GM21515 (cell line): ENCODE results near the gene CHST7.

Experiments used
- ATAC-seq: cut with Tn5 transposase; IDR thresholded peaks from one replicate; pipeline ENCODE4 v1.9.1; 2021; ENCODE audit not compliant: unreplicated experiment

Gene CHST7

GRCh38 chrX:46573892-46574773 is 568 bp downstream of the CHST7 start:
- peak; percentile 40 for ATAC-seq

- peak; percentile 28 for ATAC-seq
Observed at GRCh38 chrX:46574774-46575381, 1.3 kb downstream of the CHST7 start.

DNA sequence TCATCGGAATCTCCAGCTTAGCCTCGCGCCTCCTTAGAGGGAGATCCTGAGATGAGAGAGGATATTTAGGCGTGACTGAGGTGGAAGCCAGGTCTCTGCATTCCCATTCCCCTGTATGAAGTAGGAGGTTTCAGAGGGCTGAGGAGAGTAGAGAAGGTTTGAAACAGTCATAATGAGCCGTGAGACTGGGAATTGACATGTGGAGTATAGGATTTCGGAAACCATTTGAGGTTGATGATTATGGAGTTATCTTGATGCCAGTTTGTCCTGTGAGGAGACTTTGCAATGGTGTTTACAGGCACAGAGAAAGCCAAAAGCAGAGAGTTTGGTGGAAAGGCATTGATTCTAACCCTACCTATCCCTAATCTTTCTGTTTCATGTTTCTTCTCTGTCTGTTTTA is 2.0 kb downstream of the CHST7 start:
- ATAC-seq: no peak

GRCh38 chrX:46575991-46576392 is 2.4 kb downstream of the CHST7 start:
- ATAC-seq: no peak

- no peak for ATAC-seq
Observed at GRCh38 chrX:46576458-46576857, 2.9 kb downstream of the CHST7 start.

- no peak for ATAC-seq
Observed at GRCh38 chrX:46577221-46578005, 3.8 kb downstream of the CHST7 start.

- ATAC-seq: no peak
Observed at GRCh38 chrX:46579250-46579649, 5.7 kb downstream of the CHST7 start.

GRCh38 chrX:46580613-46581012 is 7.0 kb downstream of the CHST7 start:
- ATAC-seq: no peak

GRCh38 chrX:46582325-46582724 is 8.8 kb downstream of the CHST7 start:
- no peak for ATAC-seq

DNA sequence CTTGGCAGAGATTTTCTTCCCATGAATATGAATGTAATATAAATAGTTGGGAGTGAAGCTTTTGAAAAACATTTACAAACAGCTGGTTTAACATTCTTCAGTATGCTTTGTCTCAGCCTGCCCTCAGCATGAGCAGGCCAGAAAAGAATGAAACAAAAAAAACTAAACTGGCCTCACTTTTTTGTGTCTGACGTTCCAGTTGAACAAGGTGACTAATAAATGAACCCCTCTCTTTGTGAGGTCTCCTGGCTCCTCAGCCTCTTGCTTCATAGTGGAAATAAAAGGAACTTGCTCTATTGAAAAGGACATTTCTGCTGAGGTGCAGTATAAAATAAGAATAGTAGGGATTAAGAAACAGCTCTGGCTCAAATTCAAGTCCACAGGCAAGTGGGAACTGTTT is 9.4 kb downstream of the CHST7 start:
- no peak for ATAC-seq

- no peak for ATAC-seq
Observed at GRCh38 chrX:46584736-46585135, 11.2 kb downstream of the CHST7 start.

DNA sequence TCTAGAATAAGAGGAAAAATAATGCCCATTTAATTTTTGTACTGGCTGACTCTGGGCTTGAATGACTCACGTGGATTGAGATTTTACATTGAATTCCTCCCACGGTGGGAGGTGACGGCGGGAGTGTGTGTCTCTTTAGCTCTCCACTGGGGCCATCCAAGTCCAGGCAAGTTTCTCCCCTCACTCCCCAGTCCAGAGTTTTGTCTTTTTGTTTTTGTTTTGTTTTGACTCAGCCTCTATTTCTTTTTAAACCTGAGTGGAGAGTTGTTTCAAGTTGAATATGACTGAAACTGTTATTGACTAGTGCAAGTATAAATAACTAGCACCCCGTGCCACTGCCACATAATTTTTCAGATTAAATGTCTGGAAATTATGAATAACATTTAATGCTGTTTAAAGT is 13.6 kb downstream of the CHST7 start:
- peak; percentile 58 for ATAC-seq

- ATAC-seq: no peak
Observed at GRCh38 chrX:46587753-46588171, 14.2 kb downstream of the CHST7 start.

DNA sequence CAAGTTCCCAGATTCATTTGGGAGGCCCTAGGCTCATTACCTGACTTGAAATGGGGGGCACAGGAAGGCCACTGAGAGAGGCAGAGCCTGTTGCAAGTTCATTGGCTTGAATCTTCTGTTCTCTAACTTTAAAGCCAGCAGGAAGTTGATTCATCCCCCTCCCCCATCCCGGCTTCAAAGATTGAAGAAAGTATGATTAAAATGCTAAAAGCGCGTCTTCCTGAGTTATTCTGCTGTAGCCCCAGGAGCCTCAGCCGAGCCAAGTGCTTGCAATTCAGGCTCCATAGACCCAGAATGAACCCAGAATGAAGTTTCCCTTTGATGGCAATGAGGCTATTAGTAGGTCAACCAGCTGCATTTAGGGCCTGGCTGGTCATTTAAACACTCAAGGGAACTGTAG is 14.7 kb downstream of the CHST7 start:
- no peak for ATAC-seq

DNA sequence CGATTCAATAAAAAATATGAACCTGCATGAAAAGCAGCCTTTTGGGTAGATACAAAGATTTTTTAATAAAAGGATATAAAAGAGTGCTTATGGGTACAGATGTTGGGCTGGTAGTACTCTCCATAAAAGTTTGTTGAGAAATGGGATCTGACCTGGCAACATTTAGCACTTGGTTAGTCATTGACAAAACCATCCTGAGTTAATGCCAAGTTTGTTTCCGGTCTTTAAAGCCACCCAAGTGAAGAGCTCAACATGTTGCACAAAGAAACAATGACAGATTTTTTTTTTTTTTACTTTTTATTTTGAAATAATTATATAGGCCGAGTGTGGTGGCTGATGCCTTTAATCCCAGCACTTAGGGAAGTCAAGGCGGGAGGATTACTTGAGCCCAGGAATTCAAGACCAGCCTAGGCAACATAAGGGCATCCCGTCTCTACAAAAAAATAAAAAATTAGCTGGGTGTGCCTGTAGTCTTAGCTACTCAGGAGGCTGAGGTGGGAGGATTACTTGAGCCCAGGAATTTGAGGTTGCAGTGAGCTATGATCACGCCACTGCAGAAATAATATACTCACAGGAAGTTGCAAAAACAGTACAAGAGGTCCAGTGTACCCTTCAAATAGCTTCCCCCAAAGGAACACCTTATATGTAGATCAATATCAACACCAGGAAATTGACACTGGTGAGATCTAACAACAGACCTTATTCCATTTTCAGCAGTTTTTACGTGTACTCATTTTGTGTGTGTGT is 16.6 kb downstream of the CHST7 start:
- no peak for ATAC-seq

- ATAC-seq: no peak
Observed at GRCh38 chrX:46595084-46595483, 21.5 kb downstream of the CHST7 start.

GRCh38 chrX:46597208-46597607 is 23.6 kb downstream of the CHST7 start:
- ATAC-seq: no peak

- no peak for ATAC-seq
Observed at GRCh38 chrX:46597771-46598170, 24.2 kb downstream of the CHST7 start.

DNA sequence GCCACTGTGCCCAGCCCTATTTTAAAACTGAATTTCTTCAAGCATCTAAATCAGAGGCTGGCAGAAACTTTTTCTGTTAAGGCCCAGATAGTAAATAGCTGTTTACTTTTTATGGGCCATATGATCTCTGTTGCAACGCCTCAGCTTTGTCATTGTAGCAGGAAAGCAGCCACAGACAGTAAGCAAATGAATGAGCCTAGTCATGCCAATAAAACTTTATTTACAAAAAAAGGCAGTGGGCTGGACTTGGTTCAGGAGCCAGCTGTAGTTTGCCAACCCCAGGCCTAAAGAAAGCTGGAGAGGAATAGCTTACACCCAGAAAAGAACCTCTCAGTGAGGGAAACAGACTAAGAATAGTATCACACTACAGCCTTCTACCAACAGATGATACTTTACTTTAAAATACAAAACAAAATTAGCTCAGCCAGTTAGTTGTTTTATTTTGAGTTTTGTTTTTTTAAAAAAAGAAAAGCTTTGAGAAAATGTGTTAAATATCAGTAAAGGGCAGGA is 25.5 kb downstream of the CHST7 start:
- no peak for ATAC-seq

- no peak for ATAC-seq
Observed at GRCh38 chrX:46601283-46601682, 27.7 kb downstream of the CHST7 start.
